BJ (cell line): ENCODE results near the gene PALM. TPM values are rescaled to one million over a fixed set of nuclear protein-coding genes. Genes with fewer than 3 reads are reported as not detected.
"Not testable (repeated sequence)": the region's sequence is repeated elsewhere in the genome, so short reads cannot be mapped to it uniquely, and the experiment has no call there.

Experiments
- CTCF ChIA-PET: fragments of 350-600 bp; formaldehyde crosslinking; extraction: SDS; loops from one replicate; lab custom pipeline; 2021; ENCODE audit warnings: antibody characterized with exemption, inconsistent platforms; lab: Yijun Ruan, JAX
- POLR2A ChIA-PET: fragments of 300-600 bp; sonication (Branson Sonifier 250); formaldehyde crosslinking; extraction: SDS; loops from one replicate; lab custom pipeline; 2021; ENCODE audit warnings: antibody characterized with exemption; lab: Charles Lee
- DNase-seq: peaks from one replicate; pipeline ENCODE4 v3.0.0-alpha.2; 2011; ENCODE audit warnings: low read depth
- H3K27me3 ChIP-seq: 2 replicates; pipeline ENCODE4 v1.6.0; 2011; ENCODE audit warnings: low read length; ENCODE audit not compliant: control insufficient read depth, insufficient read depth
- H3K36me3 ChIP-seq: 2 replicates; pipeline ENCODE4 v1.5.1; 2011; ENCODE audit warnings: low read length; ENCODE audit not compliant: control insufficient read depth, insufficient read depth
- H3K4me3 ChIP-seq: 2 replicates; pipeline ENCODE4 v1.5.1; 2011; ENCODE audit warnings: low read depth, mild to moderate bottlenecking, control low read depth, low read length
- polyA plus RNA-seq: library from polyadenylated mRNA; depleted of rRNA; stranded (reverse); fragments of >200 nt; gene quantifications from 2 replicates; pipeline ENCODE4 v1.2.3, GENCODE V29; 2011
- TF ChIP-seq, protein P1 (sequence below): IDR thresholded peaks from 2 replicates; pipeline ENCODE4 v1.5.1; 2011; ENCODE audit warnings: low read depth, mild to moderate bottlenecking, control low read depth, inconsistent platforms, low read length, moderate library complexity; ENCODE audit not compliant: insufficient read depth

Gene PALM
- polyA plus RNA-seq, 1 experiment: 1.2 TPM

DNA sequence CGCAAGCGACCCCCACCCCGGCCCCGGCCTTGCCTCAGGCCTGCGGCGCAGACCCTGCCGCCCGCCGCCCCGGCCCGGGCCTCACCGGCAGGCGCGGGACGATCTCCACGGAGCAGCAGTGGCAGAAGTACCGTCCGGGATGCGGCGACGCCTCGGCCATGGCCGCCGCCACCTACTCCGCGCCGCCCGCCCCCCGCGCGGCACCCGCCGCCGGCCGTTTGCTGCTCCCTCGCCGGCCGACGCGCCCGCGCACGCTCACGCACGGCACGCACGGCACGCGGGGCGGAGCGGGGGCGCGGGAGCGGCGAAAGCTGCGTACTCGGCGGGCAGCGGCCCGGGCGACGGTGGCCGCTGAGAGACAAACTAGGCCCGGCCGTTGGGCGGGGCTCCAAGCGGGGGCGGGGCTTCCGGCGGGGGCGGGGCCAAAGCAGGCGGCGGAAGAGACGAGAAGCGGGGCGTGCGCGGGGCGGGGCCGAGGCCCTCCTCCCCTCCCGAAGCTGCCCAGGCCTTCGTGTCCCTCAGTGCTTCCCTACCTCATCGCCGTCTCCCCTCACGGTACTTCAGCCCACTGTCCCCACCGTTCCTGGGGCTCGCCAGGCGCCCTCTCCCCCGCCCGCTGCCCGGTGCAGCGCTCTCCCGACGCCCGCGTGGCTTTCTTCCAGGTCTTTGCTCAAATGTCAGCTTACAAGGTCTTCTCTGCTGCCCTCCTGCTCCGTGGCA, 45.6 kb upstream of the PALM start, which contains the start of gene RNF126:
Gene RNF126, minus strand, starts transcription at position 253 of the 720 bp plus-strand sequence. Its CDS starts 93 bp downstream, at position 160.
- no peaks in the 10 kb centered on the region; the same call in 1 of the 2 replicates for H3K36me3 ChIP-seq
- peak within 1 kb of the TSS; percentile 95 for H3K4me3 ChIP-seq
- ChIA-PET CTCF (interaction anchor here (0.6 to 1.9 kb wide), 13 partner anchors 12 to 193 kb away, joined by 3 to 20 read pairs (median 4); no protein-coding TSS in a partner anchor), POLR2A (interaction anchor here (0.7 kb wide), 1 partner anchor 18 kb away, joined by 4 read pairs; no protein-coding TSS in a partner anchor)
- DNase-seq: no peak
- H3K27me3 ChIP-seq: no peaks in the 10 kb centered on the region
- TF ChIP-seq, protein P1, sequence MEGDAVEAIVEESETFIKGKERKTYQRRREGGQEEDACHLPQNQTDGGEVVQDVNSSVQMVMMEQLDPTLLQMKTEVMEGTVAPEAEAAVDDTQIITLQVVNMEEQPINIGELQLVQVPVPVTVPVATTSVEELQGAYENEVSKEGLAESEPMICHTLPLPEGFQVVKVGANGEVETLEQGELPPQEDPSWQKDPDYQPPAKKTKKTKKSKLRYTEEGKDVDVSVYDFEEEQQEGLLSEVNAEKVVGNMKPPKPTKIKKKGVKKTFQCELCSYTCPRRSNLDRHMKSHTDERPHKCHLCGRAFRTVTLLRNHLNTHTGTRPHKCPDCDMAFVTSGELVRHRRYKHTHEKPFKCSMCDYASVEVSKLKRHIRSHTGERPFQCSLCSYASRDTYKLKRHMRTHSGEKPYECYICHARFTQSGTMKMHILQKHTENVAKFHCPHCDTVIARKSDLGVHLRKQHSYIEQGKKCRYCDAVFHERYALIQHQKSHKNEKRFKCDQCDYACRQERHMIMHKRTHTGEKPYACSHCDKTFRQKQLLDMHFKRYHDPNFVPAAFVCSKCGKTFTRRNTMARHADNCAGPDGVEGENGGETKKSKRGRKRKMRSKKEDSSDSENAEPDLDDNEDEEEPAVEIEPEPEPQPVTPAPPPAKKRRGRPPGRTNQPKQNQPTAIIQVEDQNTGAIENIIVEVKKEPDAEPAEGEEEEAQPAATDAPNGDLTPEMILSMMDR: no peak

DNA sequence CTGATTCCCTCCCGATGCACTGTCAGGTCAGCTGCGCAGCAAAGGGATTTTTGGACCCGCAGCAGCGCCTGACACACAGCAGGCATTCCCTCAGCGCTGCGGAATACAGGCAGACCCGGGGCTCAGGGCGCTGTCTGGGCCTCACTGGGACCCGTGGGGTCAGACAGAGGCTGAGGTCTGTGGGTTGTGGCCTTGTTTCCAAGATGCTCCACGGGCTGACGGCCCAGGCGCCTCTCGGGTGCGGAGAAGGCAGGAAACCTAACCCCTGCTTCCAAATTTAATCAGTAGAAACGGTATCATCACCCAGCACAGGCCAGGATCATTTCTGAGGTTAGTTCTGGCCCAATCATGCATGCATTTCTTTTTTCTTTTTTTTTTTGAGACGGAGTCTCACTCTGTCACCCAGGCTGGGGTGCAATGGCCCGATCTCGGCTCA, 45.0 kb upstream of the PALM start:
- no peak for DNase-seq
- Histone ChIP-seq H3K4me3 (peak overlapping the region; percentile 54), H3K27me3 (no peaks in the 10 kb centered on the region), H3K36me3 (no peaks in the 10 kb centered on the region)
- TF ChIP-seq, protein P1: no peak
- CTCF ChIA-PET: interaction anchor here (0.9 to 1.9 kb wide), 12 partner anchors 11 to 193 kb away, joined by 3 to 20 read pairs (median 4); no protein-coding TSS in a partner anchor
- POLR2A ChIA-PET: interaction anchor here (0.7 kb wide), 1 partner anchor 17 kb away, joined by 4 read pairs; no protein-coding TSS in a partner anchor

DNA sequence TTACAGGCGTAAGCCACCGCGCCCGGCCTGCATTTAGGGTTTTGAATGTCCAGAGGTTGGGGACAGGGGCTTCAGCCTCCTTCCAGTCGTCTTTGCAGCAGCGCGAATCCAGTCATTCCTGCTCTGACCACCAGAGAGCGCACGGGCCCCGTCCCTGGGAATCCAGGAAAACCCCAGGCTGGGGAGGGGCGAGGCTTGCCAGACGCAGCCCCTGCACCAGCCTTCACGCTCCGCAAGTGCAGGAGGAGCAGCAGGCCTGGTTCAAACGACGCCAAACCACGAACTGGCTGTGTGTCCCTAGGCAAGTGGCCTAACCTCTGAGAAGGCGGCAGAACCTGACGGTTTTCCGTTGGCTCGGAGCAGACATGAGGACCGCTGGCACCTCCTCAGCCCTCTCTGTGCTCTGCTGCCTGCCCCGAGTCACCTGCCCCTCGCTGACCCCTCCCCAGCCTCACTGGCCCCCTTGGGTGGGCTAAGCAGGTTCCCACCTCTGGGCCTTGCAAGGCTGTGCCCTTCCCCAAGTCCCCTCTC, 43.8 kb upstream of the PALM start:
- no peaks in the 10 kb centered on the region for H3K27me3 ChIP-seq
- CTCF ChIA-PET: interaction anchor here (1.0 to 3.1 kb wide), 2 partner anchors 10 to 69 kb away, joined by 3 to 17 read pairs; no protein-coding TSS in a partner anchor
- POLR2A ChIA-PET: no interaction called here
- no peaks in the 10 kb centered on the region for H3K36me3 ChIP-seq
- DNase-seq: no peak
- TF ChIP-seq, protein P1: peak; percentile 94
- H3K4me3 ChIP-seq: peak overlapping the region; percentile 16; the same call in 1 of the 2 replicates

DNA sequence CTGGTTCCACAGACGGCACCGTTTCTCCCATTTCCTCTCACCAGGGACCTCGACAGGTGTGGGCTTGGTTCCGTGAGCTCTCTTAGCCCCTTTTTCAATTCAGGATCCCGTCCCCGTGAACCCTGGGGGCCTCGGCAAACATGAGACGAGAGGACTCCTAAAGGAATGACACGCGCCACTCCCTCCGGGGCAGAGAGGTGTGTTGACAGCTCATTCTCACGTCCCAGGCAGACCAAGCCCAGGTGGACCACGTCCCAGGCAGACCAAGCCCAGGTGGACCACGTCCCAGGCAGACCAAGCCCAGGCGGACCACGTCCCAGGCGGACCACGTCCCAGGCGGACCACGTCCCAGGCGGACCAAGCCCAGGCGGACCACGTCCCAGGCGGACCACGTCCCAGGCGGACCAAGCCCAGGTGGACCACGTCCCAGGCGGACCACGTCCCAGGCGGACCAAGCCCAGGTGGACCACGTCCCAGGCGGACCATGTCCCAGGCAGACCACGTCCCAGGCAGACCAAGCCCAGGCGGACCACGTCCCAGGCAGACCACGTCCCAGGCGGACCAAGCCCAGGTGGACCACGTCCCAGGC, 41.7 kb upstream of the PALM start:
- H3K4me3 ChIP-seq, H3K36me3 ChIP-seq, H3K27me3 ChIP-seq, POLR2A ChIA-PET, DNase-seq: not testable (repeated sequence)
- CTCF ChIA-PET: interaction anchor here (3.1 kb wide), 1 partner anchor 67 kb away, joined by 17 read pairs; no protein-coding TSS in a partner anchor

DNA sequence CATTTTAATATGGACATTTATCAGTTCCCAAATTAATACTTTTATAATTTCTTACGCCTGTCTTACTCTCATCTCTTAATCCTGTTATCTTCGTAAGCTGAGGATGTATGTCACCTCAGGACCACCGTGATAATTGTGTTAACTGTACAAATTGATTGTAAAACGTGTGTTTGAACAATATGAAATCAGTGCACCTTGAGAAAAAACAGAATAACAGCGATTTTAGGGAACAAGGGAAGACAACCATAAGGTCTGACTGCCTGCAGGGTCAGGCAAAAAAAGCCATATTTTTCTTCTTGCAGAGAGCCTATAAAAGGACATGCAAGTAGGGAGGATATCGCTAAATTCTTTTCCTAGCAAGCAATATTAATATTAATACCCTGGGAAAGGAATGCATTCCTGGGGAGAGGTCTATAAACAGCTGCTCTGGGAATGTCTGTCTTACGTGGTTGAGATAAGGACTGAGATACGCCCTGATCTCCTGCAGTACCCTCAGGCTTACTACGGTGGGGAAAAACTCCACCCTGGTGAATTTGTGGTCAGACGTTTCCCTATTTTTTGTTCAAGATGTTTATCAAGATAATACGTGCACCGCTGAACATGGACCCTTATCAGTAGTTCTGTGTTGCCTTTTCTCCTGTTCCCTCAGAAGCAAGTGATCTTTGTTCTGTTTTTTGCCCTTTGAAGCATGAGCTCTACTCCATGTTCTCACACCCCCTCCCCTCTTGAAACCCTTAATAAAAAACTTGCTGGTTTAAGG, 39.9 kb upstream of the PALM start:
- CTCF ChIA-PET: interaction anchor here (0.7 to 2.3 kb wide), 3 partner anchors 65 to 69 kb away, joined by 3 to 10 read pairs (median 3); no protein-coding TSS in a partner anchor
- H3K36me3 ChIP-seq, DNase-seq, H3K4me3 ChIP-seq, POLR2A ChIA-PET, H3K27me3 ChIP-seq: not testable (repeated sequence)
